WTC11 (cell line): ENCODE data around the gene CCDC180.

Source experiments
- CTCF ChIP-seq: fragments of 200-600 bp; IDR thresholded peaks from 2 replicates; pipeline ENCODE4 v1.8.0; 2022; ENCODE audit warnings: antibody characterized with exemption
- FOXJ3 ChIP-seq: sonication (generic); formaldehyde crosslinking; IDR thresholded peaks from 2 replicates; pipeline ENCODE4 v1.9.0; 2021; ENCODE audit warnings: missing genetic modification reagents, mild to moderate bottlenecking, borderline replicate concordance
- JUN ChIP-seq: sonication (generic); formaldehyde crosslinking; IDR thresholded peaks from 2 replicates; pipeline ENCODE4 v1.8.0; 2023; ENCODE audit warnings: mild to moderate bottlenecking, missing genetic modification reagents
- NR3C1 ChIP-seq: sonication (generic); formaldehyde crosslinking; conservative IDR thresholded peaks from 2 replicates; pipeline ENCODE4 v1.8.1; 2023; ENCODE audit warnings: low read depth, mild to moderate bottlenecking, missing genetic modification reagents
- SMAD4 ChIP-seq: sonication (generic); formaldehyde crosslinking; IDR thresholded peaks from 2 replicates; pipeline ENCODE4 v1.8.0; 2022; ENCODE audit warnings: mild to moderate bottlenecking, missing genetic modification reagents
- TCF7 ChIP-seq: sonication (generic); formaldehyde crosslinking; IDR thresholded peaks from 2 replicates; pipeline ENCODE4 v1.8.0; 2022; ENCODE audit warnings: mild to moderate bottlenecking, low read depth, missing genetic modification reagents, moderate library complexity
- TF ChIP-seq, protein P1 (sequence below): sonication (generic); formaldehyde crosslinking; IDR thresholded peaks from 2 replicates; pipeline ENCODE4 v1.8.1; 2023; ENCODE audit warnings: mild to moderate bottlenecking, missing genetic modification reagents, moderate library complexity
- TF ChIP-seq, protein P2 (sequence below): sonication (generic); formaldehyde crosslinking; IDR thresholded peaks from 2 replicates; pipeline ENCODE4 v1.8.1; 2023; ENCODE audit warnings: mild to moderate bottlenecking, moderate library complexity, missing genetic modification reagents

DNA sequence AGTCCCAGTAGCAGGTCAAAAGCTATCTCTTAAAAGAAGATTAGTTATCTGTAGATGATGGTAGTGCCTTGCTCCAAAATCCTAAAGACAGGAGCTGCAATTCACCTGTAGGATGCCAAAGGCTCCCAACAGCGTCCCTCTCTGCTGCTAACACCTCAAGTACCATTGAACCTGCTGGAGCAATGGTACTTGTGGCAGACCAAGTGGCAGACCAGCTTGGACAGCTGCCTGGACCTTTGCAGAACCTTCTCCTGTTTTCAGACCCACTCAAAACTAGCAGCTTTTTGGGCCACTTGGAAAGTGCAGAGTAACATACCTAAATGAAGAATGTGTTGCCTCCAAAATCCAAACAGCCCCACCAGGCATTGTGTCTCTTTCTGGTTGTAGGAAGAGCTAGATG is 6.9 kb upstream of the CCDC180 start:
- no peak for TF ChIP-seq CTCF
- TF ChIP-seq TCF7 (CRISPR knock-in tag): no peak
- TF ChIP-seq, protein P1, sequence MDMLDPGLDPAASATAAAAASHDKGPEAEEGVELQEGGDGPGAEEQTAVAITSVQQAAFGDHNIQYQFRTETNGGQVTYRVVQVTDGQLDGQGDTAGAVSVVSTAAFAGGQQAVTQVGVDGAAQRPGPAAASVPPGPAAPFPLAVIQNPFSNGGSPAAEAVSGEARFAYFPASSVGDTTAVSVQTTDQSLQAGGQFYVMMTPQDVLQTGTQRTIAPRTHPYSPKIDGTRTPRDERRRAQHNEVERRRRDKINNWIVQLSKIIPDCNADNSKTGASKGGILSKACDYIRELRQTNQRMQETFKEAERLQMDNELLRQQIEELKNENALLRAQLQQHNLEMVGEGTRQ (CRISPR knock-in tag): no peak
- TF ChIP-seq JUN: no peak
- TF ChIP-seq FOXJ3: no peak
- TF ChIP-seq, protein P2, sequence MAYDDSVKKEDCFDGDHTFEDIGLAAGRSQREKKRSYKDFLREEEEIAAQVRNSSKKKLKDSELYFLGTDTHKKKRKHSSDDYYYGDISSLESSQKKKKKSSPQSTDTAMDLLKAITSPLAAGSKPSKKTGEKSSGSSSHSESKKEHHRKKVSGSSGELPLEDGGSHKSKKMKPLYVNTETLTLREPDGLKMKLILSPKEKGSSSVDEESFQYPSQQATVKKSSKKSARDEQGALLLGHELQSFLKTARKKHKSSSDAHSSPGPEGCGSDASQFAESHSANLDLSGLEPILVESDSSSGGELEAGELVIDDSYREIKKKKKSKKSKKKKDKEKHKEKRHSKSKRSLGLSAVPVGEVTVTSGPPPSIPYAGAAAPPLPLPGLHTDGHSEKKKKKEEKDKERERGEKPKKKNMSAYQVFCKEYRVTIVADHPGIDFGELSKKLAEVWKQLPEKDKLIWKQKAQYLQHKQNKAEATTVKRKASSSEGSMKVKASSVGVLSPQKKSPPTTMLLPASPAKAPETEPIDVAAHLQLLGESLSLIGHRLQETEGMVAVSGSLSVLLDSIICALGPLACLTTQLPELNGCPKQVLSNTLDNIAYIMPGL (CRISPR knock-in tag): no peak
- TF ChIP-seq SMAD4 (CRISPR knock-in tag): no peak
- TF ChIP-seq NR3C1 (CRISPR knock-in tag): no peak
